GM18502 (cell line): Measurements from ENCODE around the gene SLC22A9.

Experiments
- ATAC-seq: cut with Tn5 transposase; IDR thresholded peaks from one replicate; pipeline ENCODE4 v1.9.1; 2021; ENCODE audit warnings: mild to moderate bottlenecking; ENCODE audit not compliant: unreplicated experiment, poor library complexity

SLC22A9 gene

GRCh38 chr11:63443714-63444113, 74.1 kb downstream of the SLC22A9 start:
- no peak for ATAC-seq

- ATAC-seq: no peak
These were observed 74.6 kb downstream of the SLC22A9 start for GRCh38 chr11:63444160-63444559.

GRCh38 chr11:63445118-63445517, 75.5 kb downstream of the SLC22A9 start:
- ATAC-seq: no peak

- no peak for ATAC-seq
These were observed 76.1 kb downstream of the SLC22A9 start for GRCh38 chr11:63445720-63446119.

GRCh38 chr11:63448646-63449045, 79.1 kb downstream of the SLC22A9 start:
- ATAC-seq: no peak

- ATAC-seq: no peak
These were observed 90.0 kb downstream of the SLC22A9 start for GRCh38 chr11:63459586-63459985.
